Inflammatory macrophage (primary cell): ENCODE results near the gene ECEL1.

Source experiments
- DNase-seq, 2 donors: peaks; one replicate each; pipeline ENCODE4 v3.0.0-alpha.2; 2020 to 2022

The ECEL1 gene

DNA sequence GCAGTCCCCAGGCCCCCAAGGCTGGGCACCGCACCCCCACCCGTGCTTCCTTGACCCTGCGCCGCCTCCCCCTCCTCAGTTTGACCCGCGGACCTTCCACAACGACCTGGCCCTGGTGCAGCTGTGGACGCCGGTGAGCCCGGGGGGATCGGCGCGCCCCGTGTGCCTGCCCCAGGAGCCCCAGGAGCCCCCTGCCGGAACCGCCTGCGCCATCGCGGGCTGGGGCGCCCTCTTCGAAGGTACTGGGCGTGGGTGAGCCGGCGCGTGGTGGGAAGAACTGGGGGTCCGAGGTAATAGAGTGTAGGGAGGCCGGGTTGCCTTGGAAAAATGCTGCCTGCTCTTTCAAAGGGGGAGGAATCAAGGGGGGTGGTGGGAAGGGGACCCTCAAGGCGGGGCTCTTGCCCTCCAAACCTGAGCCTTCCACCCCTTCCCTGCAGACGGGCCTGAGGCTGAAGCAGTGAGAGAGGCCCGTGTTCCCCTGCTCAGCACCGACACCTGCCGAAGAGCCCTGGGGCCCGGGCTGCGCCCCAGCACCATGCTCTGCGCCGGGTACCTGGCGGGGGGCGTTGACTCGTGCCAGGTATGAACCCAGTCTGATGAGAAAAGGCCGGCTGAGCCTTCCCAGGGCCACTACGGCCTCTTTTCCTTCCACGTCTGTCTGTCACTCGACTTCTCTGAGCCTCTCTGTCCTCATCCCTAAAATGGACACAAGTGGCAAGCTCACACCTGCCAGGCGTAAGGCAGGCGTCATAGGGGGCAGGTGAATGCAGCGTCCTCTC lies 35.2 kb upstream of the ECEL1 start:
- no peak for DNase-seq

DNA sequence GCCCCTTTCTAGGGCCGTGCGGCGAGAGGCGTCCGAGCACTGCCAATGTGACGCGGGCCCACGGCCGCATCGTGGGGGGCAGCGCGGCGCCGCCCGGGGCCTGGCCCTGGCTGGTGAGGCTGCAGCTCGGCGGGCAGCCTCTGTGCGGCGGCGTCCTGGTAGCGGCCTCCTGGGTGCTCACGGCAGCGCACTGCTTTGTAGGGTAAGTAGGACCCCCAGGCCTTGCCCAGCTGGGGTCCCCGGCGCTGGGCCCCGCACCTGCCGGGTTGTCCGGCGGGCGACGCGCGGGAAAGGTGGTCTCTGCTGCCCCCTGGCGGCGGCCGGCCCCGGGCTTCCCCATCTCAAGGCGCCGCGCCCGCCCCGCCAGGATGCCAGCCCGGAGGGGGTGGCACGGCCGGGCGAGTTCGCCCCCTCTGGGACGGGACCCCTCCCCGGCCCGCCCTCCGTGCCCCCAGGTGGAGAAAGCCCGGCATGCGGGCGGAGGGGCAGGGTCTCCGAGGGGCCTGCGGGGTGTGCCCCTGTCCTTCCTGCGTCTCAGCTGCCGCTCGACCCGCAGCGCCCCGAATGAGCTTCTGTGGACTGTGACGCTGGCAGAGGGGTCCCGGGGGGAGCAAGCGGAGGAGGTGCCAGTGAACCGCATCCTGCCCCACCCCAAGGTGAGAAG lies 34.5 kb upstream of the ECEL1 start:
- peak; percentile 27 to 37 for DNase-seq

DNA sequence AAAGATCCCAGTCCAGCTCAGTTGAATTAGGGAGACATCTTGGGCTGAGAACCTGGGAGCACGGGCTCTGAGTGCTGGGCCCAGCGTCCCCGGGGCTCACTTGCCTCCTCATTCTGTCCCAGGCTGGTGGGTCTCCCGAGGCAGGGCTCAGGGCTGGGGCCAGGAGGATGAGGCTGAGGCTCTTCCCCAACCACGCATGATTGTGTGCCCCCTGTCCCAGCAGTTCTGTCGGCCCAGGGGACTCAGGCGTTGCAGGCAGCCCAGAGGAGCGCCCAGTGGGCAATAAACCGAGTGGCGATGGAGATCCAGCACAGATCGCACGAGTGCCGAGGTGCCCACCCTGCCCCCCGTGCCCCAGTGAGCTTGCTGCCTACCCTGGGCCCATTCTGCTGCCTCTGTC lies 33.5 kb upstream of the ECEL1 start:
- DNase-seq = no peak

DNA sequence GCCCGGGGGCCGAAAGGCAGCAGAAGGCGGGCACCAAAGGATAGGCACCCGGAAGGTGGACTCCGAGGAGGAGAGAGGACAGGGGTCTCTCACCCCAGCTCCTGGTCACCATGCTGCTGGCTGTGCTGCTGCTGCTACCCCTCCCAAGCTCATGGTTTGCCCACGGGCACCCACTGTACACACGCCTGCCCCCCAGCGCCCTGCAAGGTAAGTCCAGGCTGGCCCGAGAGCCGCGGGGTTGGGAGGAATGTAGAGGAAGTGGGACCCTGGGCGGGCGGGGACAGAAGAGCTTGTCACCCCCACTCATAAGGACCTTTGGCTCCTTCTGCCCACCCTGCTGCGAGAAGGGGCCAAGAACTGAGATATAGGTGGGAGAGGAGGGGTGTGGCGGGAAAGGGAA lies 32.9 kb upstream of the ECEL1 start:
- DNase-seq = no peak

DNA sequence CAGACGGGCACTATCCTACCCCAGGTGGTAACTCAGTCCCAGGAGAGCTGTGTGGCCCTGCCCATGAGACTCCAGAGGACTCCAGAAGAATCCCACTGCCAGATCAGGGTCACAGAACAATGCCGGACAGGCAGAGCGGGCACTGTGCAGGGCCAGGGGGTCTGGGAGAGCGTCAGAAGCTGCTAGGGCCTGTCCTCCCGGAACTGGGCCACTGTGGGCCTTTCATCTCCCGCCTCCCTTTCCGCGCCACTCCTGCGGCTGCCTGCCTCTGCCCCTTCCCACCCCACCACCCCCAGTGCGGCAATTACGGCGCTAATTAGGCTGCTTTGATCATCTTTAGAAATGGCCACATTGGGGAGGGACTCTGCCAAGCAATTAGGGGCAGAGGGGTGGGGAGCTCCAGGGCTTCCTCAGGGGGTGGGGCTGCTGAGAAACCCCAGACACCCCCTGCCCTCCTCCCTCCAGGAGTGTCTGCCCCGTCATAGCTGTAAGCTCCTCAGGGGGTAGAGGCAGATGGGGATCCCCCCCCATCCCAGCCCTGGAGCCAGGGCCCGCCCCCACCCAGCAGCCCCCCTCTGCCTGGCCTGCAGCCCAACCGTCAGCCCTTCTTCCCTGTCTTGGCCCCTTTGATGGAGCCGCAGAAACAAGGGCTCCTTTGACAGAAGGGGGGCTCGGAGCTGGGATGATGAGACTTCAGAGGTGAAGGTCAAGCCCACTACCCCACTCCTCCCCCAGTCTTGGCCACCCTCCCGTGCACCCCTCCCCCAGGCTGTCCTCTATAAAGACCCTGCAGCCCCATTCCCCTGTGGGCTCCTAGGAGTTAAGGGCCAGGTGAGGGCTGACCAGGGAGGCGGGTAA lies 32.2 kb upstream of the ECEL1 start, which contains the start of gene PRSS56:
Gene PRSS56 (plus strand): TSS at position 808 of the 858 bp plus-strand sequence. CDS start 211 bp downstream, outside the sequence.
- DNase-seq = no peak

DNA sequence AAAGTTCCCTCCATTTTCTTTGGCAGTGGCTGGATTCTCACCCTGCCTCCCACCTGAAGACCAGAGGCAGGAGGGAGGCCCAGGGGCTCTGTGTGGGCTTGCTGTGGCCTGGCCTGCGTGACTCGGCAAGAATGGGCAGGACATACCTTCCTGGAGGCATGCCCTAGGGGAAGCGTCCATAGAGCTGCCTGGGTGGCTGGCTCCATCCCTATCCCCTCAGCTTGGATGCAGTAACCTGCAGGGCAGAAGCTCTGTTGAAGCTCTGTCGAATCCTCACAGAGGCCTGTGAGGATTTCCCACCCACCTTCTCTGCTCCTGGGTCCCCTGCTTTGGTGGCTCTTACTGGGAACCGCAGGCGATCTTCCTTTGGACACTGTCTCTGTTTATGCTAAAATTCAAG lies 31.2 kb upstream of the ECEL1 start:
- no peak for DNase-seq

DNA sequence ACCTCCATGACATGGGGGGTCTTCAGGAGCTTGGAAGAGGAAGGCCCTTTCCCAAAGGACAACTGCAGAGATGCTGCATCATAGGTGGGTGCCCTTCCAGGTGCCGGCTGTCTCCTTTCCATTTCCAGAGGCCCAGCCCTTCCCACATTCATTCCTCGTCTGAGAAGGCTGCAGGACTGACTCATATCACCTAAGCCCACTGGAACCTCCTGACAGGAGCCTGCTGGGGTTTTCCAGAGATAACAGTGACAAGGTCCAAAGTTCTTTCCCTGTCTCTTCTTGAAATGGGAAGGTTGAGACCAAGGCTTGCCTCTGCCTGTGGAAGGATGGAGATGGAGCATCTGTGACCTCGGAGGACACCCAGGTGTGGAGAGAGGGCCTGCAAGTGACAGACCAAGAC lies 28.9 kb upstream of the ECEL1 start:
- no peak for DNase-seq

DNA sequence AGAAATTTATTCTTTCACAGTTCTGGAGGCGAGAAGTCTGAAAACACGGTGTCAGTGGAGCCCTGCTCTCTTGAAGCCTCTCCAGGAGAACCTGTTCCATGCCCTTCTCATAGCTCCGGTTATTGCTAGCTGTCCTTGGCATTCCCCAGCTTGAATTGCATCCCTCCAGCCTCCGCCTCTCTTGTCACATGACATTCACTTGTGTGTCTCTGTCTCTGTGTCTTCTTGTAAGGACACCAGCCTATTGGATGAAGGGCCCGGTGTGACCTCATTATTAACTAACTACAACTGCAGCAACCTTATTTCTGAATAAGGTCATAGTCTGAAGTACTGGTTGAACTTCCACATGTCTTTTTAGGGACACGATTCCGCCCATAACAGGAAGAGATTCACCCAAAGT lies 28.0 kb upstream of the ECEL1 start:
- DNase-seq = peak; percentile 7 to 21

DNA sequence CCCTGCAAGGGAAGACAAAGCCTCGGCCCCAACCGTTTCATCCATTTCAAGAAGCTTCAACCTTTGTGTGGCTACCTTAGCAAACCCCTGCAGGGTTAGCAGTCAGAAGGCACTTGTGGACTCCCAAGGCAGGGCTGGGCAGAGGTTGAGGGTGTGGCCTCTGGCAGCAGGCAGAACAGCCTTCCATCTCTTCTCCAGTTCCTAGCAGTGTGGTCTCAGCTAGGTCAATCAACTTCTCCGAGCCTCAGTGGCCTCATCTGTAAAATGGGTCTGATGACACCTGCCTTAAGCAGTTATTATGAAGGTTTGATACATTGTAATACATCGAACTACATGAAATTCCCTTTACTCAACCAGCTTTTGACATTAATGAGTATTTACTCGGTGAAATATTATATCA lies 25.7 kb upstream of the ECEL1 start:
- no peak for DNase-seq

DNA sequence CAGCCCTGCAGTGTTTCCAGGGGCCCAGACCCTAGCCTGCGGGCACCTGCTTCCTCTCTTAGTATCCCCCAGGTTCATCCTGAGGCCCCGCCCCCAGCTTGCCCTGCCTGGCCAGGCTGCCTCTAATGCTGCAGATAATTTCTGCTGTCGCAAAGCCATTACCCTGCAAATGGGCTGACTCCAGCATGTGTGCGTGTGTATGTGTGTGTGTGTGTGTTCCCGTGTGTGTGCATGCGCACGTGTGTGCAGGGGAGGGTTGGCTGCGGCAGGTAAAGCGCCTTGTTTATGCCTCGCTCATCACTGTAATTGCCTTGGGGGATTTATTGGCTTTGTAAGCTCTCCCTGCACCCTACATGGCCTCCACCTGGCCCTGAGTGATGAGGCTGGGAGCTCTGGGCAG lies 25.0 kb upstream of the ECEL1 start:
- no peak for DNase-seq

DNA sequence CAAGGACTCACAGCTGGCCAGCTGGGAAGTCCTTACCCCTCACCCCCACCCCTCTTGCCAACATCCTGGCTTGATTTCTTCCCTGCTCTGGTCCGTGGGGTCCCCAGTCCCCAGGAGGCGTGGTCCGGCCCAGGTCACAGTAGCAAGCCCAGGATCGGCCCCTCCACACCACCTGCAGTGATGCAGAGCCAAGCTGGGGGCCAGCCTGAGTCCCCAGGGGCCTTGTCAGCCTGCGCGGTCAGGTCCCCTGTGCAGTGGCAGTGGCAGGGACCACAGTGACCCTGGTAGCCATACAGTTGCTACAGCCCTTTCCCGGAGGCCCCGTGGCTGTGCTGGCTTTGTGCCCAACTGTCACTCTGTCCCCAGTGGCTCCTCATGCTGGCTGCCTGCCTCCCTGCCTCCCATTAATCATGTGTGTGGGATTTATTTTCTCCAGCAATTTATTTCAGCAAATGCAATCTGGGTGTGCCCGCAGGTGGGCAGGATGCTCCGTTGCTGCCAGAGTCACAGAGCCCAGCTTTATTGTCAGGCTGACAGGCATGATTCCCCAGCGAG lies 23.8 kb upstream of the ECEL1 start:
- DNase-seq = no peak

DNA sequence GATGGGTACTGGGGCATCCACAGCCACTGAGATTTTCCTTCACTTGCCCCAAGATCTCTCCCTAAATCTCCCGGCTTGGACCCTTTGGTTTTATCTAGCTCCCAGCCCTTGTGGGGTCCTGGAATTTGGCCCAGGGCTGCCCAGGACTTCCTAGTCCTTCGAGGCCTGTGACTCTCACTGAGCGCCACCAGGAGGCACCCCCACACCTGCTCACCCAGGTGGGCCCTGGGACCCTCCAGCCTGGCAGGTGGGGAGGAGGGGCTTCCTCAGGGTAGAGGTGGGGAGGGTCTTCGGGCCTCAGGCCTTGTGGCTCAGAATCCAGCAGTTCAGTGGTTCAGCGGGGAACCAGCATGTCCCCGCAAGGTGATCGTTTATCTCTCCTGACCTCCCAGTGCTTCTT lies 20.6 kb upstream of the ECEL1 start:
- DNase-seq = no peak

DNA sequence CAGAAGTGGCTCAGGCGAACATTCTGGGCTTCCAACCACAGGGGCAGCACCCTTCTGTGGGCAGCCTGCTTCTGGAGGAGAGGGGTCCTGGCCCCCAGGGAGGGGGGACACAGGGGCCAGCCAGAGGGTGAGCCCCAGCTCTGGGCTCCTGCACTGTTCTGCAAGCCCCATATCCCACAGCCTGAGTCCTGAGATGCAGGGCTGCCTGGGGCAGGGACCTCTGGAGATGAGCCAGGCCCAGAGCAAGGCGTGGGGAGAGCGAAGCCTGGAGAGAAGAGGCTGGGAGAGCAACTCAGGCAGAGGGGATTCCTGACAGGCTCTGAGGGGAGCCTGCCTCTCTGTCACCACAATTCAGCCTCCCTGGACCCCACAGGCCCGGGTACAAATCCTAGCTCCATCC lies 19.1 kb upstream of the ECEL1 start:
- DNase-seq = no peak

DNA sequence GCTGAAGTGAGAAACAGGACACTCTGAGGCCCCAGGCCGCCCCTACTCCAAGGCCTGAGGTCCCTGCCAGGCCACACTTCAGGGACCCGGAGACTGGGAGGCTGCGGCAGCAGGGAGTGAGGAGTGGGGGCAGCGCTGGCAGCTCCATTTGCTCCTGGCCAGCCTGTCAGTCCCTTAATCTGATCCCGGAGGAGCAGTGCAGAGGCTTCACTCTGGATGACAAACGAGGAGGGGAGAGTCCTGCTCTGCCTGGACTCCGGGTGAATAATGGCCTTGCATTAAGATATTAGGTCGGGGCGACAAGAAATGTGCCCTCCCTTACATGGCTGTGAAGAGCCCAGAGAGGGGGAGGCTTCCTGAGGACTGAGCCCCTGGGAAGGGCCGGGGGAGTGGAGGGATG lies 18.2 kb upstream of the ECEL1 start:
- no peak for DNase-seq

DNA sequence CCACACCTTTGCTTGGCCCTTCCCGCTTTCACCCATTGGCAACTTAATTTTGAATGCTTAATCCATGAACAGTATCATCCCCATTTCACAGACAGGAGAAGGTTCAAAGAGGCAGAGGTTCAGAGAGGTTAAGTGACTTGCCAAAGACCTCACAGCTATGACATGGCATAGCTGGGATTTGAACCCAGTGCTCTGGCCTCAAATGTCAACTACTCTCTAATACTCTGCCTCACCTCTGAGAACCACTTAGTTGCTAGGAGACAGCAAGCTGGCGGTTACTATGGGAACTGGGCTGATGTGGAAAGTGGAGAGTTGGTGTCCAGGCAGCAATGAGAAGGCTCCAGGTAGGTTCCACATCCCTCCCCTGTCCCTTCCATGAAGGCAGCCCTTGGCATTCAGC lies 16.8 kb upstream of the ECEL1 start:
- no peak for DNase-seq

DNA sequence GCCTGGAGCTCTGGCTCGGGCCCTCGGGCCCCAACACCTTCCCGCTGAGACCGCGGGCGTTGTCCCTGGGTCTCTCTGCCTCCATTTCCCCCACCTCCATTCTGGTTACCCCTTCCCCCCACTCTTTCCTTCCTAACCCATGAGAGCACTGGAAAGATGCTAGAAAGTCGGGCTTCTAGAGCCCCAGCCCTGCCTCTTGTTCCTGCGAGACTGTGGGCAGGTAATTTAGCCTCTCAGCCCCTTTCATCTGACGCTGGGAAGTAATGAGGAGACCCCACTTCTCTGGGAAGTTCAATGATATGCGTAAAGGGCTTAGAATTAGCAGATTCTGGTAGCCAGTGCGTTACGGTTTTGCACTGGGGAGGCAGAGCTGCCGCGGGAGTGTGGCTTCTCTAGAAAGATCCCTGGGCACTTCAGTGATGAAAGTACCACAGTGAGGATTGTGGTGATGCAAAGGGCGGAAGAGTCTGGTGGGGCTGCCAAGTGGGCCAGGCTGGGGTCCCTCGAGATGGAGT lies 16.2 kb upstream of the ECEL1 start:
- DNase-seq = no peak

DNA sequence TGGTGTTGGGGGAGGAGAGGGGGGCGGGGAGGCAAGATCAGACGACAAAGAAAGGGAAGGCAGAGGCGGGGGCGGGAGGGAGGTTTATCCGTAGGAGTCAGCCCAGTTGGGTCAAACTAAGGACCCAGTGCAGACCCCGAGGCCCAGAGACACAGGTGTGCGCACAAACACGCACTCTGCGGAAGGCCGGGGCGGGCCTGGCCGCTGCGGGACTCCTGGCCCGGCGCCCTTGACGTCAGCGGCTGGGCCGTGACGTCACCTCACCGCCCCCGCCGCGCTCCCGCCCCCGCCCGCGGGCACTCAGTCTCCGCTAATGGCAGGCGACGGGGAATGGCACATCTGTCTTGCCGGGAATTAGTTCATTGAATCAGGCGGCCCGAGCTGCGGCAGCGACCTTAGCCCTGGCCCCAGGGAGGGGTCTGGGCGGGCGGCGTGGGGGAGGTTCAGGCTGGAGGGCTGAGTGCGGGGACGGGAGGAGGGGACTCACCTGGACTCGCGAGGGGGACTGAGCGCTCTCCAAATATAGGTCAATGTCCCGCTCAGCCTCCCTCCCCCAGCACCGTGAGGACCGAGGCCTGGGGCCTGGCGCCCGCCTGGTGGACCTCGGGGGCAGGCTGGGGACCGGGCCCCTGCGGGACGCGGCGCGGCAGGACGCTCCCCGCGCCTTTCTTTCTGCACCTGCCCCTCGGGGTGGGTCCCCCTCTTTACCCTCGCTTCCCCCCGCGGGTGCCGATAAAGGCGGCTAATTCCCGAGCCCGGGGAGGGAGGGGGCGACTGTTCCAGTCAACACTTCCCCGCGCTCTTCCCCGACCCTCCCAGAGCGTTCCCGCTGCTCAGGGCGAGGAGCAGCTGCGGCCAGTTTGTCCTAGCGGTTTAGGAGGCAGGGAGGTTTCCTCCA lies 15.5 kb upstream of the ECEL1 start:
- DNase-seq = peak in 1 of 2 donors; percentile 8

DNA sequence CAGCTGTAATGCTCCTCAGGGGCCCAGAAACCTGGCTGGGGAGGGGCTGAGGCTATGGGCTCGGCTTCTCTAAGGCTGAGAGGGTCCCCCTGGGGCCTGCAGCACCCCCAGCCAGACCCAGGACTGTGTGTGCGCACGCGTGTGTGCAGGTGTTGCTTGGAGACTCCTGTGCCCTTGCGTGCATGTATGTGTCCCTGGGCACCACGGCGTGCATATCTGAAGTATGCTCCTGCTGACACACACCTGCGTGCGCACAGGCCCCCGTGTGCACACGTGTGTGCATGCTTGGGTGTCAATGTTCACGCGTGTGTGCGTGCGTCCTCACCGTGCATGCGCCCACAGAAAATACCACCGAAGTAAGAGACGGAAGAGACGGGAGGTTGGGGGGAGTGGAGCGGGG lies 14.9 kb upstream of the ECEL1 start:
- DNase-seq = no peak

DNA sequence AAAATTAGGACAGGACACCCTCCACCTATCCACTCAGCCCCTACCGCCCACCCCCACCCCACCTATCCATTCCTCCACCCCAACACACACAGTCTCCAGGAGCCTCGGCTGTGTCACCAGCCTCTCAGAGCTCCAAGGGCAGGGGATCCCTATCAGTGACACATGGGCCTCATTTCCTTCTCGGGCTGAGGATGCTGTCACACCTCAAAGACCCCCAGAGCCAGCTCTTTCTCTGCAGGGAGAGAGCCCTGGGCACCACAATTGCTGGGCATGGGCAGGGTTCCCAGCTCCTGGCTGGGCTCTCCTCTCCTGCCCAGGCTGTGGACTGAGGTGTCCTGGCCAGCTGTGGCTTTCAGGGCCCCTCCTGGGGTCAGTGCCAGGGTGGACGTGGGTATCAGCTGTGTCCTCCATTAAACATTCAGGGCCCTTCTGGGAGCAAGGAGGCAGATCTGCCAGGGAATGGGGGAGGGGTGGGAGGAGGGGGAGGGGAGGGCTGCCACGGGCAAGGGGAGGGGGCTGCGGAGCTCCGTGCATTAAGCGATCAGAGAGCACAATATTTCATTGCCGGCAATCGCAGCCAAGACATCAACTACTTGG lies 14.3 kb upstream of the ECEL1 start:
- DNase-seq = no peak

DNA sequence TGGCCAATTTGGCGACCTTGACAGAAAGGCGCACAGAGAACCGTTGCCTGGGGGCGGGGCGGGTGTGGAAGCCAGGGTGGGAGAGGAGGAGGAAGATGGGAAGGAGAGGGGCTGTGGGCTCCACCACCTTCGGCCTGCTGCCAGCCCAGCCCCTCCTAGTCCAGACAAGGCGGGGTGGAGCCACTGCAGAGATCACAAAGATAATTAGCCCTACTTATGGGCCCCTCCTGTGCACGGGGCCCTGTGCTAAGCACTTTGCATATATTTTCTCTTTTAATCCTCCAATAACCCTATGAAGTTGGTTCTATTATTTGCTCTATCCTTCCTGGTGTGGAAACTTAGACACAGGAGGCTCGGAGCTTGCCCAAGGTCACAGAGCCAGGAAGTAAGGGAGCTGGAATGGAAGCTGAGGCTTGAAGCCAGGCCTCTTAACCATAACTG lies 13.7 kb upstream of the ECEL1 start:
- DNase-seq = no peak

DNA sequence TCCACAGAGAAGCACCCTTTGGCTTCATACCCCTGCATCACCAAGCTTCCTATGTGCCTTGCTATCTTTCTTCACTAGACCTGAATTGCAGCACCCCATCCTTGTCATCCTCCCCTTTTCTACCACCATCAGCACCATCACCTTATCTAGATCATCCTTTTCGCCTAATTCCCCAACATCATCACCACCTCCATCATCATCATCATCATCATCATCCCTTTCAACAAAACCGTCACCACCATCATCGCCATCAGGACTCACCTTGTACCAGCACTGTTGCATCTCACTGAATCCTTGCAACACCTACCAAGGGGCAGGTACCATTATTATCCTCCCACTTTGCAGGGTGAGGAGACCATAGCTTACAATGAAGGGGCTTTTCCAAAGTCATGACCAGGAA lies 10.8 kb upstream of the ECEL1 start:
- DNase-seq = no peak
